Activated naive CD8-positive, alpha-beta T cell treated with anti-CD3 and anti-CD28 coated beads for 36 hours (primary cell): ENCODE measurements around the gene NGF. TPM values are rescaled to one million over a fixed set of nuclear protein-coding genes. Genes with fewer than 3 reads are reported as not detected.

Experiments
- DNase-seq: peaks from one replicate; pipeline ENCODE4 v3.0.0; 2021
- H3K27ac Mint-ChIP-seq: one replicate; pipeline ENCODE4 v1.8.0; 2022; ENCODE audit warnings: mild to moderate bottlenecking, moderate library complexity, mixed read lengths
- H3K27me3 Mint-ChIP-seq: one replicate; pipeline ENCODE4 v1.8.0; 2022; ENCODE audit warnings: mild to moderate bottlenecking, mixed read lengths
- H3K36me3 Mint-ChIP-seq: one replicate; pipeline ENCODE4 v1.8.0; 2021; ENCODE audit warnings: mild to moderate bottlenecking, mixed read lengths
- H3K4me1 Mint-ChIP-seq: one replicate; pipeline ENCODE4 v1.8.0; 2021; ENCODE audit warnings: mixed read lengths
- H3K4me3 Mint-ChIP-seq: one replicate; pipeline ENCODE4 v1.8.0; 2022; ENCODE audit warnings: mild to moderate bottlenecking, moderate library complexity, mixed read lengths
- H3K9me3 Mint-ChIP-seq: one replicate; pipeline ENCODE4 v1.8.0; 2022; ENCODE audit warnings: mixed read lengths
- total RNA-seq, 2 experiments: library from RNA; stranded (reverse); gene quantifications; one replicate each; pipeline ENCODE4 v1.2.3, GENCODE V29; 2021

Gene NGF
- total RNA-seq, 2 experiments from 2014 or later: not detected

- H3K4me1 Mint-ChIP-seq: no peaks in the 10 kb centered on the region
- H3K27me3 Mint-ChIP-seq: peaks cover 25% of the 10 kb centered on the region
- no peak for DNase-seq
- no peak overlapping the region for H3K4me3 Mint-ChIP-seq
- no peak overlapping the region for H3K27ac Mint-ChIP-seq
- no peaks in the 10 kb centered on the region for H3K9me3 Mint-ChIP-seq
- H3K36me3 Mint-ChIP-seq: no peaks in the 10 kb centered on the region
Measured at GRCh38 chr1:115307661-115308060, 30.4 kb downstream of the NGF start.

GRCh38 chr1:115306146-115306545 is 31.9 kb downstream of the NGF start:
- Mint-ChIP-seq H3K36me3 (no peaks in the 10 kb centered on the region), H3K4me1 (no peaks in the 10 kb centered on the region), H3K27ac (no peak overlapping the region), H3K27me3 (peaks cover 25% of the 10 kb centered on the region), H3K4me3 (no peak overlapping the region), H3K9me3 (no peaks in the 10 kb centered on the region)
- no peak for DNase-seq

- Mint-ChIP-seq H3K36me3 (no peaks in the 10 kb centered on the region), H3K4me1 (no peaks in the 10 kb centered on the region), H3K4me3 (no peak overlapping the region)
Measured at GRCh38 chr1:115303364-115303763, 34.7 kb downstream of the NGF start.

GRCh38 chr1:115302390-115302961 is 35.6 kb downstream of the NGF start:
- Mint-ChIP-seq H3K4me3 (no peak overlapping the region), H3K27me3 (peaks cover 26% of the 10 kb centered on the region), H3K27ac (no peak overlapping the region), H3K4me1 (no peaks in the 10 kb centered on the region), H3K36me3 (no peaks in the 10 kb centered on the region), H3K9me3 (no peaks in the 10 kb centered on the region)
- DNase-seq: no peak

More at GRCh38 chr1:115303364-115303763, 34.7 kb downstream of the NGF start:
- DNase-seq: no peak
- Mint-ChIP-seq H3K27ac (no peak overlapping the region), H3K9me3 (no peaks in the 10 kb centered on the region), H3K27me3 (peaks cover 23% of the 10 kb centered on the region)

- DNase-seq: no peak
- no peak overlapping the region for H3K27ac Mint-ChIP-seq
- H3K4me1 Mint-ChIP-seq: no peaks in the 10 kb centered on the region
- H3K9me3 Mint-ChIP-seq: no peaks in the 10 kb centered on the region
- no peak overlapping the region for H3K4me3 Mint-ChIP-seq
- H3K27me3 Mint-ChIP-seq: peaks cover 21% of the 10 kb centered on the region
- H3K36me3 Mint-ChIP-seq: no peaks in the 10 kb centered on the region
Measured at GRCh38 chr1:115301438-115302020, 36.5 kb downstream of the NGF start.

- Mint-ChIP-seq H3K36me3 (no peaks in the 10 kb centered on the region), H3K9me3 (no peaks in the 10 kb centered on the region), H3K27me3 (peaks cover 9% of the 10 kb centered on the region), H3K4me1 (no peaks in the 10 kb centered on the region), H3K27ac (no peak overlapping the region), H3K4me3 (no peak overlapping the region)
- DNase-seq: no peak
Measured at GRCh38 chr1:115300087-115300876, 37.8 kb downstream of the NGF start.

GRCh38 chr1:115299266-115299665 is 38.8 kb downstream of the NGF start:
- H3K4me1 Mint-ChIP-seq: no peaks in the 10 kb centered on the region
- H3K9me3 Mint-ChIP-seq: no peaks in the 10 kb centered on the region
- no peaks in the 10 kb centered on the region for H3K36me3 Mint-ChIP-seq
- H3K27me3 Mint-ChIP-seq: peaks cover 13% of the 10 kb centered on the region
- no peak for DNase-seq
- H3K4me3 Mint-ChIP-seq: no peak overlapping the region
- no peak overlapping the region for H3K27ac Mint-ChIP-seq

GRCh38 chr1:115296981-115297380 is 41.1 kb downstream of the NGF start:
- Mint-ChIP-seq H3K4me3 (no peak overlapping the region), H3K27me3 (peaks cover 17% of the 10 kb centered on the region), H3K27ac (no peak overlapping the region), H3K36me3 (no peaks in the 10 kb centered on the region), H3K4me1 (no peaks in the 10 kb centered on the region), H3K9me3 (no peaks in the 10 kb centered on the region)
- DNase-seq: no peak

- no peak for DNase-seq
- H3K27me3 Mint-ChIP-seq: peaks cover 21% of the 10 kb centered on the region
- H3K4me3 Mint-ChIP-seq: no peak overlapping the region
- no peak overlapping the region for H3K27ac Mint-ChIP-seq
- H3K4me1 Mint-ChIP-seq: no peaks in the 10 kb centered on the region
- H3K9me3 Mint-ChIP-seq: no peaks in the 10 kb centered on the region
- no peaks in the 10 kb centered on the region for H3K36me3 Mint-ChIP-seq
Measured at GRCh38 chr1:115295904-115296696, 41.9 kb downstream of the NGF start.

- Mint-ChIP-seq H3K36me3 (no peaks in the 10 kb centered on the region), H3K9me3 (no peaks in the 10 kb centered on the region), H3K4me3 (no peak overlapping the region), H3K4me1 (no peaks in the 10 kb centered on the region), H3K27ac (no peak overlapping the region), H3K27me3 (peaks cover 23% of the 10 kb centered on the region)
- no peak for DNase-seq
Measured at GRCh38 chr1:115293899-115294298, 44.1 kb downstream of the NGF start.

- Mint-ChIP-seq H3K27me3 (peaks cover 21% of the 10 kb centered on the region), H3K4me1 (no peaks in the 10 kb centered on the region), H3K9me3 (no peaks in the 10 kb centered on the region), H3K27ac (no peak overlapping the region), H3K36me3 (no peaks in the 10 kb centered on the region), H3K4me3 (no peak overlapping the region)
- no peak for DNase-seq
Measured at GRCh38 chr1:115293006-115293405, 45.0 kb downstream of the NGF start.

- H3K4me3 Mint-ChIP-seq: no peak overlapping the region
- no peaks in the 10 kb centered on the region for H3K9me3 Mint-ChIP-seq
- DNase-seq: no peak
- no peaks in the 10 kb centered on the region for H3K36me3 Mint-ChIP-seq
- H3K27me3 Mint-ChIP-seq: peaks cover 18% of the 10 kb centered on the region
- no peaks in the 10 kb centered on the region for H3K4me1 Mint-ChIP-seq
- no peak overlapping the region for H3K27ac Mint-ChIP-seq
Measured at GRCh38 chr1:115291741-115292140, 46.3 kb downstream of the NGF start.

- DNase-seq: no peak
- Mint-ChIP-seq H3K27me3 (peaks cover 18% of the 10 kb centered on the region), H3K27ac (no peak overlapping the region), H3K36me3 (no peaks in the 10 kb centered on the region), H3K9me3 (no peaks in the 10 kb centered on the region), H3K4me1 (no peaks in the 10 kb centered on the region), H3K4me3 (no peak overlapping the region)
Measured at GRCh38 chr1:115289940-115290339, 48.1 kb downstream of the NGF start.

GRCh38 chr1:115288591-115289198 is 49.4 kb downstream of the NGF start:
- H3K4me1 Mint-ChIP-seq: no peaks in the 10 kb centered on the region
- peaks cover 11% of the 10 kb centered on the region for H3K27me3 Mint-ChIP-seq
- H3K9me3 Mint-ChIP-seq: no peaks in the 10 kb centered on the region
- no peak overlapping the region for H3K4me3 Mint-ChIP-seq
- DNase-seq: no peak
- no peak overlapping the region for H3K27ac Mint-ChIP-seq
- no peaks in the 10 kb centered on the region for H3K36me3 Mint-ChIP-seq
